Thoracic aorta (tissue), 2 donors: ENCODE measurements around the gene PIAS4. TPM values are rescaled to one million over a fixed set of nuclear protein-coding genes. Genes with fewer than 3 reads are reported as not detected.

Source experiments
- ATAC-seq: fragments of 150-250 bp; one replicate; pipeline ENCODE4 v1.8.0; 2017; ENCODE audit warnings: low read depth; ENCODE audit not compliant: insufficient number of reproducible peaks, low FRiP score
- DNase-seq: peaks from one replicate; pipeline ENCODE4 v3.0.0-alpha.2; 2020; ENCODE audit warnings: low spot score
- H3K27ac ChIP-seq, 2 donors: fragments of 200-600 bp; sonication (generic); 1 replicate in 1 of 2; 2 replicates in 1 of 2; pipeline ENCODE4 v1.5.1; 2016; ENCODE audit warnings: mild to moderate bottlenecking in 2 of 2, moderate library complexity in 2 of 2
- H3K27me3 ChIP-seq: fragments of 200-600 bp; sonication (generic); replicated peaks from 2 replicates; pipeline ENCODE4 v1.6.0; 2016; ENCODE audit warnings: mild to moderate bottlenecking; ENCODE audit not compliant: insufficient read depth
- H3K36me3 ChIP-seq: fragments of 200-600 bp; sonication (generic); one replicate; pipeline ENCODE4 v1.5.1; 2016
- H3K4me1 ChIP-seq, 2 donors: fragments of 200-600 bp; sonication (generic); 1 replicate in 1 of 2; 2 replicates in 1 of 2; pipeline versions ENCODE4 v1.5.1 to v1.6.0; 2016; ENCODE audit warnings: low read depth in 2 of 2, mild to moderate bottlenecking in 1 of 2; ENCODE audit not compliant: control insufficient read depth in 1 of 2
- H3K4me3 ChIP-seq: fragments of 200-600 bp; sonication (generic); 2 replicates; pipeline ENCODE4 v1.5.1; 2016; ENCODE audit warnings: mild to moderate bottlenecking
- H3K9me3 ChIP-seq: fragments of 200-600 bp; sonication (generic); 2 replicates; pipeline ENCODE4 v1.5.1; 2016
- CTCF ChIP-seq: fragments of 200-600 bp; sonication (generic); IDR thresholded peaks from one replicate; pipeline ENCODE4 v1.5.1; 2019; ENCODE audit warnings: antibody characterized with exemption
- total RNA-seq, 2 donors: library from RNA; depleted of rRNA; stranded (reverse); fragments of >200 nt; gene quantifications; one replicate each; pipeline versions ENCODE4 v1.1.0 to v1.2.3, GENCODE V29; 2016

PIAS4 gene
- 10 to 100 TPM; 10.2 to 32.2 TPM for total RNA-seq

DNA sequence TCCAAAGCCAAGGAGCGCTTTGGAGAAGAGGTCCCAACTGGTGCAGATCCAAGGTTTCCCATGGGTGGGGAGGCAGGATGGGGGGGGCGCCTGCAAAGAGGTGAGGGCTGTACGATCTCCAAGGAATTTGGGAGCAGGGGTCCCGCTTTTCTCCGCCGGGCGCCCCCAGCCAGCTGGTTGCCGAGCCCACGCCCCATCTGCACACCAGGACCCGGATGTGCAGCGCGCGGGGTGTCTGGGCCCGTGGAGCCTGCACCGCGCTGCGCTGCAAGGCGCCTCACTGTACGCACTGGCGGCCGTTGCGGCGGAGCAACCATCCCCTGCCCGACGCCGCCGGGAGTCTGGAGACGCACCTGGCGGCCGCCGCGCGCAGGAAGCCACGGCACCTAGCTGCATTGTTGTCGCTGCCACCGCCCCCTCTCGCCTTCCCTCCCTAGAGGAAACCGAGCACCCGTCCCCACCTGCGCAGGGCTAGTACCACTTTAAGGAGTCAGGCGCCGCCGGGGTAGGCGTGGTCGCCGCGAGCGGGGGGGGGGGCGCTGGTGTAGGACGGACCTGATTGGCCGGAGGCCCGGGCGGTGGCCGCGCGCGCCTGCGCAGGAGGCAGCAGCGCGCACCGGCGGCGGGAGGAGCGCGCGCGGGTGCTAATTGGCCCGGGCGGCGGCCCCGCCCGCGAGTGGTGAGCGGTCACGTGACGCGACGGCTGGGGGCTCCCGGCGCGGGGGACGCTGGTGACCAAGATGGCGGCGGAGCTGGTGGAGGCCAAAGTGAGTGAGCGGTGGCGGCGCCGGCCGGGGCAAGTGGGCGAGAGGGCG, at the start of gene PIAS4:
Gene PIAS4 (plus strand): TSS at position 716 of the 815 bp plus-strand sequence. CDS start 25 bp downstream, at position 741.
- H3K27me3 ChIP-seq = no peaks in the 10 kb centered on the region
- DNase-seq = peak; percentile 84
- no peak for TF ChIP-seq CTCF
- no peaks in the 10 kb centered on the region for H3K36me3 ChIP-seq
- H3K9me3 ChIP-seq = no peaks in the 10 kb centered on the region
- H3K27ac ChIP-seq = peak within 1 kb of the TSS; percentile 54 to 61
- peak; percentile 93 for ATAC-seq
- peak within 1 kb of the TSS; percentile 88 for H3K4me3 ChIP-seq
- H3K4me1 ChIP-seq = peaks cover 30 to 41% of the 10 kb centered on the region in 2 donors

GRCh38 chr19:3958836-3959765, 48.4 kb upstream of the PIAS4 start:
- peak overlapping the region; percentile 75 to 76 for H3K27ac ChIP-seq
- H3K9me3 ChIP-seq = no peaks in the 10 kb centered on the region
- no peak for ATAC-seq

DNA sequence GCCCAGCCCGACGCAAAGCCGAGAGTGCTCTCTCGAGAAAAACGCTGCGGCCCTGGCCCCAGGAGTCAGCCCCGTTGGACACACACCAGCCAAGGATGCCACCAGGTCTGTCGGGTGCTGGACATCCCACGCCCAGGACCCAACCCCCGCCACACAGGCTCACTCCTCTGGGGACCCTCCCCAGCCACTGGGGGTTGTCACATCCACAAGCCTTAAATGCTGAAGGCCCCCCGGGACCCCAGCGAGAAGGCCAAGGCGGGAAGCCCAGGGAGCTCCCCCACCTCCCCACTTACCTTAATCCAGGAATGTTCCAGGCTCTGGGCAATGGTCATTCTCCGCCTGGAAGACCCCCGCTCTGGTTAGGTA, 47.8 kb upstream of the PIAS4 start:
- H3K36me3 ChIP-seq = peaks cover 71% of the 10 kb centered on the region
- peaks cover 5 to 22% of the 10 kb centered on the region in 2 donors for H3K4me1 ChIP-seq
- no peak overlapping the region for H3K27ac ChIP-seq
- no peaks in the 10 kb centered on the region for H3K27me3 ChIP-seq
- ATAC-seq (no peak), DNase-seq (no peak)
- H3K4me3 ChIP-seq = no peak overlapping the region
- no peak for TF ChIP-seq CTCF
- H3K9me3 ChIP-seq = no peaks in the 10 kb centered on the region

More at GRCh38 chr19:3958836-3959765, 48.4 kb upstream of the PIAS4 start:
- DNase-seq = no peak
- H3K27me3 ChIP-seq = no peaks in the 10 kb centered on the region
- TF ChIP-seq CTCF = no peak
- H3K4me1 ChIP-seq = peaks cover 5 to 22% of the 10 kb centered on the region in 2 donors
- peaks cover 66% of the 10 kb centered on the region for H3K36me3 ChIP-seq
- no peak overlapping the region for H3K4me3 ChIP-seq

DNA sequence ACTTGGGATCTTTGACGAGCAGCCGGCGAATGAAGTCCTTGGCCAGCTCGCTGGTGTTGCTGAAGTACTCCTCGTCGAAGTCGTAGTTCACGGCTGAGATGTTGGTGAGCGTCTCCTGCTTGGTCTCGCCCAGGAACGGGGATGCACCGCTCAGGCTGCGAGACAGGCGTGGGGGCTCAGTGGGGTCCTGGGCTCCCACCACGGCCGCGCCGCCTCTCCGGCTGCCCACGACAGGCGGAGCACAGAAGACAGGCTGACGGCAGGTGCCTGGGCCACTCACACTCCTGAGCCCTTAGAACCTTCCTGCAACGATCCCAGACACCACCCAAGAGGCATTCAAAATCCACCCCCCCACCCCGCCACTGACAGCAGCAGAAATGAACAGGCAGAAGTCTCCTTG, 46.5 kb upstream of the PIAS4 start:
- H3K36me3 ChIP-seq = peaks cover 76% of the 10 kb centered on the region
- ATAC-seq (no peak), DNase-seq (no peak)
- H3K4me3 ChIP-seq = no peak overlapping the region
- peaks cover 9 to 33% of the 10 kb centered on the region in 2 donors for H3K4me1 ChIP-seq
- H3K27ac ChIP-seq = no peak overlapping the region
- TF ChIP-seq CTCF = no peak
- H3K9me3 ChIP-seq = no peaks in the 10 kb centered on the region
- no peaks in the 10 kb centered on the region for H3K27me3 ChIP-seq
